HG03103 (cell line): Measurements from ENCODE around the gene NEDD4L.
A peak's percentile ranks its signal among the peaks of the same experiment; 100 is the strongest.
"Not testable (repeated sequence)": the region's sequence is repeated elsewhere in the genome, so short reads cannot be mapped to it uniquely, and the experiment has no call there.

Source experiments
- ATAC-seq: cut with Tn5 transposase; IDR thresholded peaks from one replicate; pipeline ENCODE4 v1.9.1; 2021; ENCODE audit warnings: low read depth; ENCODE audit not compliant: unreplicated experiment

The NEDD4L gene

DNA sequence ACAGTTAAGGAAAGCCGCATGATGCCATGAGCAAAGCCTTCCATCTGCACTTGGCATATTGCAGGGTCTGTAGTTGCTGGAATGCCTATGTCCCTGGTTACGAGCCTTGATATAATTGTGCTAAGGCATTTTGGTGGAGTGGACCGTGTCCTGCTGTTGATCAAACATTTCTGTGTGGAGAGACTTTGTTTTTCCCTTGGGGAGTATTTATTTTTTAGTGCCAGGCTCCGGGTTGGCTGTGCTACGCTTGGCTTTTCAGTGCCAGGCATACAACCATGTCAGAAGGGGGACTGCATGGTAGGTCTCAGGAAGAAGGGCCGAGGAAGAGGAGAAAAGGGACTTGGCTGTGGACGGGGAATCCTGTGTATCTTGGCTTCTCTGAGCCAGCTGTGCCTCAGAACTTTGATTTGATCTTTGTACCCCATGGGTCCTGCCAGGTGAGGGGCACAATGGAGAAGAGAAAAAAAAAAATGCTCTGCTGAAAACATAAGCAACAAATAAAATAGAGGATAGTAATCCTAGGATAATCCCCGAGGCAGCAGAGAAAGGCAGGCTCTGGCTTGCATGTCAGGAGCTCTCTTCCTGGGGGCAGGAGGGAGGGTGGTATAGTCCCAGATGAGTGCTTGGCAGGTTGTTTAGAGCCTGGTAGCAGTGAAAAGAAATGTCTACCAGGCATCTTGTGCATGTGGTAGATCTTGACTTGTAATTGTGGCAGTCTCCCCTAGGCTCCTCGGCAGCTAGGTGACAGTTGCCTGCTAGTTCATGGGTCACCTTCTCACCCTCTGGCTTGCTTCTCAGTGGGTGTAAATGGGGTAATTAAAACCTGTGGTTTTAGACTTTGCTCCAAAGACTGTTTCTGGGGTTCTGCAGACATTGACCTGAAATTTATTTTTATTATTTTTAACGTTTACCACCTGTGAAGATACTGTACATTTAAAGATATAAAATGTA is 233.0 kb downstream of the NEDD4L start:
- no peak for ATAC-seq

DNA sequence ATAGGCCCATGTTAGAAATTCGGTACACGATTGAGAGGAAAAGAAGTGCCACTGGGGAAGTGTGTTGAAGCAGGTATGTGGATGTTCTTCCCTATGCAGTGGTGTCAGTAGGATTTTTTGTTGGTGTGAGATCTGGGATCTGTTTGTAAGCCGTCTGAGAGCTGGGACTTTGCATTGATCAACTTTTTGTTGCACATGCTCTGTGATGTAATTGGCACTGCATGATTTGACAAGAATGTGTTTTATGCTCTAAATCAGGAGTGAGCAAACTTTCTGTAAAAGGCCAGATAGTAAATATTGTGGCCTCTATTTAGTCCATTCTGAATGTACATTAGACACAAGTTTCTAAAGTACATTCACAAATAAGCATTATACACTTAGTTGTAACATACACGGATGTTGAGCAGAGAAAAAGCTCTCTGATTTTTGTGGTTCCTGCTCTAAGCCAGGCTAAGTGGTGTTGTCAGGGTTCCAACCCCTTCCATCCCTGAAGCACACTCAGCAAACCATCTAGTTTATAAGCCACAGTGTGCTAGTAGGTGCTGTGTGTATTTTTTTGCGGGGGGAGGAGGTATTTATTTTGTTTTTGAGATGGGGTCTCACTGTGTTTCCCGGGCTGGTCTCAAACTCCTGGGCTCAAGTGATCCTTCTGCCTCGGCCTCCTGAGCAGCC is 235.6 kb downstream of the NEDD4L start:
- ATAC-seq: no peak

DNA sequence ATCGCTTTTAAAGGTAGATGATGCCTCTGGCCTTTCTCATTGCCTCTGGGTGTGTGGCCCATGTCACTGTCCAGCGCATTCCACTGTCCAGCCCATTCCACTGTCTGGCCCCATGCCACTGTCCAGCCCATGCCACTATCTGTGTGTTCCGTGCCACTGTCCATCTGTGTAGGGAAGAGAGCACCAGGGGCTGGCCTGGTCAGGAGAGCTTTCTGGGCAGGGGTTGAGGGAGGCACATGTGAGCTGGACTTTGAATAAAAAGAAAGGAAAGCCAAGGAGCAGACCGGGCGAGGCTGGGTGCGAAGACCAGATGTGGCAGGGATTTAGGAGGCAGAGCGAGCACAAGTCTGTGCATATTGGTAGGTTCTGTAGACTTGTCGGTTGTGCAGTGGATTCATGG is 236.2 kb downstream of the NEDD4L start:
- ATAC-seq: no peak

DNA sequence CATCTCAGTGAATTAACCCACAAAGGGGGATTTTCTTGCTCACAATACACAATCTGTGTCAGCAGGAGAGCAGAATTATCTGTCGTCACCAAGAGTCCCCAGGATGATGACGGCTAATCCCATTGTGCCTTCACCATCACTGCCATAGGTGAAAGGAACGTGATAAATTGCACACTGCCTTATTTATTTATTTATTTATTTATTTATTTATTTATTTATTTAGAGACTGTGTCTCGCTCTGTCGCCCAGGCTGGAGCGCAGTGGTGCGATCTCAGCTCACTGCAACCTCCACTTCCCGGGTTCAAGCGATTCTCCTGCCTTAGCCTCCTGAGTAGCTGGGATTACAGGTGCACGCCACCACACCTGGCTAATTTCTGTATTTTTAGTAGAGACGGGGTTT is 238.8 kb downstream of the NEDD4L start:
- not testable (repeated sequence) for ATAC-seq

DNA sequence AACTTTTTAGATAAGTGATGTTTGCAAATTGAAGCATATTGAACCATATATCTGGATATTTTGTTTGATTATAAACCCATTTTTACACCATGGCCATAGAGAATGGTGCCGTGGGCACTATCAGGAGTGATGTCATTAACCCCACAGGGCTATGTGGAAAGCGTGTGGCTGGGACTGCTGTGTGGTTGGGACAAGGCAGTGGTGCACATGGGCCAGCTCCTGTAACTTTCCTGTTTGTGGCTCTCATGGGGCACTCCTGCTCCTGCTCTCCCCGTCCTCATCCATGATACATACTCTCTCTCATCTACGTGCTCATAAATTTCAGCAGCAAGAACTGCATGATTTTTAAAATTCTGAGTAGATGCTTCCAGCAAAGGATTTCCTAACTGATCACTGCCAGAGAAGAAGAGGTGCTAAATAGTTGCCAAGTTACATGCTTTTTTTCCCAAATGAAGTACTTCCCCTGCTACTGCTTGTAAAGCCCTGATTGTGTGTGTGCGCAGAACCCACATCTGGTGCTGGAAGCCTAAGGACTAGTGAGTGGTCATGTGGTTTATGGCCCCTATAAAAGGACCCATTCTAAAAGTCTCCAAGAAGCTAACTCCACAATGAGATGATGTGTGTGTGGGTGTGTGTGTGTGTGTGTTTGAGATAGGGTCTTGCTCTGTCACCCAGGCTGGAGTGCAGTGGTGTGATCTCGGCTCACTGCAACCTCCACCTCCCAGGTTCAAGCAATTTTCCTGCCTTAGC is 240.8 kb downstream of the NEDD4L start:
- no peak for ATAC-seq

DNA sequence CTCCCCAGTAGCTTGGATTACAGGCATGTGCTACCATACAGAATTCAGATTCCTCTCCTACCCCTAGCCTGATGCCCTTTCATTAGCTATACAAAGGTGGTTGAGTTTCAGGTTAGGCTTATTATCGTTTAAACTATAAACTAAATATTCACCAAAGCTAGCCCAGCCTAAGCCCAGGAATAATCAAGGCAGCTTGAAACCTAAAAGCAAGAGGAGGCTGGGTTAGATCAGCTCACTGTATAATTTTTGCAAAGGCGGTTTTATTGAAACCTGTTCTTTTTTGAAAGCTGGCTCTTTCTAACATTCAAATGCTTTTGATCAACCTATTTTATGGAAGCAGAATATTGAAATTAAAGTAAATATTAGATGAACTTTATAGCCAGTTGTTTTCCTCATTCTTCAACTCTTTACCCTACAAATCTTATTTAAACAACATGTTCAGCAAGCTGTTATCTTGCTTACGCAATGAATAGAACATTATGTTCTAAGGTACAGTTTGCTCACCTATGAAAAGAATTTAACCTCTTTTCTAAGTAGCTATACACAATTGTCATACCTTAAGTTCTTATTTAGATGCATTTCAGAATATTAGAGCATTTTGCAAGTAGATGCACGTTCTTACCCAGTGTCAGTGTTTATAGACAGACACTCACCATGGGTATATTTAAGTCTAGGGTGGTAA is 241.6 kb downstream of the NEDD4L start:
- no peak for ATAC-seq

DNA sequence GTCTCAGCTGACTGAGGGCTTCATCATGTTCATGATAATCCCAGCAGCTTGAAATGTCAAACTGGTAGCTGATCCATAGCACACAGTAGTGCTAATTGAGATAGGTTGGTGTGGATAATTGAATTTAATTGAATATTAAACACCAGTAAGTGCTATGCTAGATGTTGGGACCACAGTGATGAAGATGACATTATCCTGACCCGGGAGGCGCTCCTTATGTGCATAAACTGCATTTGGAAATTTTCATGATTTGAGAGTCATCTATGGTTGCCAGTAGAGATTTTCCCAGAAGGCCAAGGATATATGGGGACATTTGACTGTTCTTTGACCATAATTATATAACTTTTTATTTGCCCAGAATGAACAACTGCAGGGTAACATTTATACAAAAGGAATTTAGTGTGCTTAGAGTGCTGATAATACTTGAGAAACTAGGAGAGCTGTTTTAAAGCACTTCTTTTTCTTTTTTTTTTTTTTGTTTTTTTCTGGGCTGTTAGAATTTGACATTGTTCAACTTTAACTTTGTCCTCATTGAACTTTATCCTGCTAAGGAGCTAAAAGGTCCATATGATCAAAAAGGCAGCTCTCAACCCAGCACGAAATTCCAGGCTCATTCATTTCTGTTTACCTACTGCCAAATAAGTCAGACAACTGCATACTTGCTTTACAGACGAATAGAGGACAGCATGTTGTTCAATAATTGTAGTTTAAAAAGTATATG is 242.8 kb downstream of the NEDD4L start:
- no peak for ATAC-seq

DNA sequence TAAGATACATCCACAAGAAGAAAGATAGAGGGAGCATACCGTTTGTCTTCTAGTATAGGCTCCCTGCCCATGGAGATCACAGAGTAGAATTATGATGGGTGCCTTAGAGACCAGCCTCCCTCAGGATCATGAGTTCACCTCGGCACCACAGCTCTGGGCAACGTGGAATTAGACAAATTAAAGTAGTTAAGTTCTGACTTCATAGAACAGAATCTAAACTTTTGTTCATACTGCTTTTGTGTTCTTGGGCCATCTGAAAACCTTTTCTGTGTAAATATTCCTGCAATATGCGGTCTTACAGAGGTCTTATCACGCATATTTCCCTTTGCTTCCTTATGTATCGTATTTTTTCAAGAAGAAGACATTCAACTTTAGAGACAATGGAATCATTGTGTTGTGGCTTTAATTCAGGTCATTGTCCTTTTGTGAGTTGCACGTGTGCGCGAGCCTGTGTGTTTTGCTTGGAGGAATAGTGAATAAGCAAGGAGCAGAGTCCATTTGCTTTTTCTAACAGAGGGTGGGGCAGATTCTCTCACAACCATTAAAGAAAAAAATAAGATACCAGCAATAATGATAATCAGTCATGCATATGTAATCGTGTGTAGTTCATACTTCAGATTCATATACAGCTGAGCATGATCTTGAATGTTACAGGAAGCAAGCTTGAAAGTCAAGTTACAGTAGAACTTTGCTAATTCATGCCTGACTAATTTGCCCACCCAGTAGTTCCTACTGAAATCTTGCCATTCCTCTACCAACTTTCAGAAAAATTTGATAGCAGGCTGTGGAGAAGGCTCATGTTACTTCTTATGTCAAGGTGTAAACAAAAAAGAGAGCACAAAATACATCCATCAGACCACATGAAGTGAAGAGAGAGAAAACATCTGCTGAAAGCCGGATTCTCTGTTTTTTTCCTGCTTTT is 243.6 kb downstream of the NEDD4L start:
- no peak for ATAC-seq

DNA sequence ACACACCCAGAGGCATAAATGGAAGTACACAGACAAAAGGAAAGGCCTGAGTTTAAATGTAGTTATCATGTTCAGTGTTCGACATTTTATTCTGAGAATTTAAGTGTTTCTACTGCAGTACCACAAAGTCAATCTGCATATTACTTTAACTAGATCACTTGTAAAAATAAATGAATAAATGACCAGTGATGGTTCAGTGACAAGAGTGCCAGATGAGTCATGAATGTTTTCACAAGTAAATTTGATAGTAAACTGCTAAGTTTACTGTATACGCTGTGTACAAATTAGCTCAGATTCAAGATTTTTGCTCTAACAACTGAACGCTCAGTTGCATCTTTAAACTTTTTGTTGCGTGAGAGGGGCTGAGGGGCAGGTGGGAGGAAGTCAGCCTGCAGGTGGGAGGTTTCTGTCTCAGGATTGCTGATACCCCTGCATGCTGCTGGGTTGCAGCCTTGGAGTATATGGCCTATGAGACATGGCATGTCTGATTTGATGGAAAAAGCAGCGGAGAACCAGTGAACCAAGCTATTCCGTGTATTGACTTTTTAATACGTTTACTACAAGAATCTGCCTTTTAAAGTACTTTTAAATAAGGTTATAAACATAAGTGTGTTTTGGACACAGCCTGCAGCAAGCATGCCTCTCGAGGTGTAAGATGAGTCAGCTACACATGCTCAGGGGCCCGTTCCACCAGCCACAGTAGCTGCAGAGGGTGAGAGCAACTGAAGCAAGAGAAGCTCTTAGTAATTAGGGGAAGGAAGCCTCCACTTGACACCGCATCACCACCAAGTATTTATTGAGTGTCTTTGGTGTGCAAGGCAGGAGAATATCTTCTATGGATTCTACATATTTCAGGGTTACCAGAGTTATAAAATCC is 245.1 kb downstream of the NEDD4L start:
- peak; percentile 81 for ATAC-seq

DNA sequence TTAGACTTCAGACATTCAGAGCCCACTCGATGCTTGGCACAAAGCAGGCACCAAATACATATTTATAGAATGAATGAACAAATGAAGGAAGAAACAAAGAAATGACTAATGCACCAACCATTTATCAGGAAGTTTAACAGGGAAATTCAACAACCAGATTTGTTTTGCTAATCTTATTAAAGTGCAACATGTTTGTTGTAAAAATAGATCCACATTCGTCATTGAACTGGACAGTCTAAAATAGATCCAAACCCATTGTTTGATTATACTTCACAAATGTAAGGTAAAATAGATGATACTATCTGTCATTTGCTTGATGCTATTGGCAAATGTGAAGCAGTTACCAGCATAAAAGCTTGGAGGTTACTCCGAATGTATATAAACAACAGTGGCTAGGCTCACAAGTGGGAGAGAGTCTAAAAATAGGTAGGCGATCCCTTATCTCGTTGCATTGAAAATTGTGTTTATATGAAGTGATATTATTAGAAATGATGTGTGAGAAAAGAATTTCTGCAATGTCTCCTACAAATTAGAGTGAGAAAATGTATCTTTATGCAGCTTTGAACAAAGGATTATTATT is 246.2 kb downstream of the NEDD4L start:
- ATAC-seq: no peak

DNA sequence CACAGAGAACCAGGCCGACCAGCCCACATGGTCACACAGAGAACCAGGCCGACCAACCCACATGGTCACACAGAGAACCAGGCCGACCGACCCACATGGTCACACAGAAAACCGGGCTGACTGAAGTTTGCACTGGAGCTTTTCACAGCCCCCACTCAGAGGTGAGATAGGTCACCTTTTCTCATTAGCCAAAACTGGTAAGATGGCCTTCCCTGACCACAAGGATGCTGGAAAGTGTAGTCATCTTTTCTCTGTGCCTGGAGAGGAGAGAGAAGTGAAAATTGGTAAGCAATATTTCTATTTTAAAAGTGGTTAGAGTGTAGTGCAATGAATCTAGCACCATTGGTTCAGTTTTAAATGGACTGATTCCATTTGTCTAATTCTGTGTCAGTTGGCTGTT is 247.1 kb downstream of the NEDD4L start:
- no peak for ATAC-seq

DNA sequence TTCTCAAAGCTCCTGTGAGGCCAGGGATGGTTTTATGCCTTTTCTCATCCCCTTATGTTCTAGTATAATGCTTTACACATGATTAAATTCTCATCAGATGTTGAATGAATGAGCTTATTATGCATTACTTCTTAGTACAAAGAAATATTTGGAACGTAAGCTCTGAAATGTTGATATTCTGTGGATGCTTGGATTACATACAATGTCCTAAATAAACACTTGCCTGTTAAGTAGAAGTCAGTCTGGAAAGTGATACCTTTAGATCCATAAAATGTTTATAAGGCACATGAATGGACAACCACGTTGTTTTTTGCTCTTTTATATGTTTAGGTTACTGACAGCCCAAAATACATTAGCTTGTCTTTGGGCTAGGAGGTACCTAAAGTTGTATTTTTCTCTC is 248.6 kb downstream of the NEDD4L start:
- ATAC-seq: no peak

DNA sequence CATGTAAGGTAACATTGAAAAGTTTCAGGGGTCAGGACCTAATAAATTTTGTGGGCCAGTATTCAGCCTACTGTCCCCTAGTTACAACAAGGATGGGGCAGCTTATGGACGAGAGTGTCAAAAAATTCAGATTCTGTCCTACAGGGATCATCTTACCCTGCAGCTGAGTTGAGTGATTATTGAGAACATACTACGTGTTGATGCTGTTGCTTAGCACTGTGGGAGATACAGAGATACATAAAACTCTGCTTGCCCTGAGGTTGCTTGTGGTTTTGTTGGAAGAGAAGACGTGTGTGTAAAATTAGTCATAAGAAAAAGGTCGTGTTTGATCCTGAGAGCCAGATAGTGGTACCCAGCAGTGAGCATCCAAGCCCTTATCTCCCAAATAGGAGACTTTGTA is 253.2 kb downstream of the NEDD4L start:
- ATAC-seq: no peak

DNA sequence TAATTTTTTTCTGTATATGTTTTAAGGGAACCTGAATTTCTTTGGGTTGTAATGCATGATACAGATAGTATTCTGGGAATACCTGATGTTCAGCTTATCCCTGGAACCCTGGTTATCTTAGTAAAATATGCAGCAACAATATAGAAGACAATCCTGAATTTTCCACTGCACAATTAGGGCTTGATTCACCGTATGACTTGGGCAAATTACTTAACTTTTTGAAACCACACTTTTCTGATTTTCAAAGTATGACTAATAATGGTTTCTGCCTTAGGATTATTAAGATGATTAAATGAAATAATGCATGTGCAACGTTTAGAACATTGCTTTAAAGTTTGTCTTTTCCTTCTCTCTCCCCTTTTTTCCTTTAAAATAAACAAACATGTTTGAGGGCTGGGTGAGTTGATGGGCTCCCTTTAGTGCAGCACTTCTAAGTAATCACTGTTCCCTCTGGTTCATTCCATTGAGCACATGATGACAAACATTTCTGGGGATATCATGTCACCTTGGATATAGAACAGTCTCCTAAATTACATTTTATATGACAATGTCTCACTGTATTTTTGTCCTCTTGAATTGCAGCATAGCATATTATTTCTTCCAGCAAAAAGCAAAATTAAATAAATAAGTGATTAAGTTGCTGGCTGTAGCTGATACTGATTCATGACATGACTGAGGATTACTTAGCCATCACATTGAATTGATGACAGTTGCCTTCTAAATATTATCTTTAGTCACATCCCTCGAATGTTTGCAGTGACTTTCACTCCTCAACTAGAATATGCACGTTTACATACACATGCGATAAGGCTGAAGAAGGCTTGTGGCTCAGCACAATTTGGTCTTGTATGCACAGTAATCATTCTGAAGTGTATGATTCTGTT is 254.5 kb downstream of the NEDD4L start:
- ATAC-seq: no peak

DNA sequence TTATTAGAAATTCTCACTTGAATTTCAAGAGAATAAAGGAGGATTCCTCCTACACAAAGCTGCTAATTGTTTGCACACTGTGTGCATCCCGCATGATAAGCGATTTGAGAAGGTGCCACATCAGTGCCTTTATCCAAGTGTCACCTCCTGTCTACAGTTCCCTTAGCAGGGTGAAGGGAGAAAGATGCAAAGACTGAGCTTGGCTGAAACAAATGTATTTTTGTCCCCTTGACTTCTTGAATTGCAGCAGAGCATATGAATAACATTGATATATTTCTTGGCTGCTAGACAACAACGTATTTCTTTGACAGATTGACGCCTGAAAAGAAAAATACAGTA is 255.1 kb downstream of the NEDD4L start:
- ATAC-seq: no peak

DNA sequence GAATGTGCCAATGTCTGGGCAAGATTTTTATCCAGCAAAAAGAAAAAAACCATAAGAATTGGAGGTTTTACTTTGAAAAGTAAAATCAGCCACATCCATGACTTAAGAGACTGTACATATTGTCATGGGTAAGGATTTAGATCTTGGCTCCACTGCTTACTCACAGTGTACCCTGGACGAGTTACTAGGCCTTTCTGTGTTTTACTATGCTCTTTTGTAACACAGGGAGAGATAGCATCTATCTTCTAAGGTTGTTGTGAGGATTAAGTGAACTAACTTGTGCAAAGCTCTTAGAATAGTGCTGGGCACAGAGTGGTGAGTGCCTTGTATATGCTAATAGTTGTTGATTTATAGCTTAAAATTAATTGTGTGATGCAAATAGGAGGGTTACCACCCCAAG is 255.9 kb downstream of the NEDD4L start:
- ATAC-seq: no peak

DNA sequence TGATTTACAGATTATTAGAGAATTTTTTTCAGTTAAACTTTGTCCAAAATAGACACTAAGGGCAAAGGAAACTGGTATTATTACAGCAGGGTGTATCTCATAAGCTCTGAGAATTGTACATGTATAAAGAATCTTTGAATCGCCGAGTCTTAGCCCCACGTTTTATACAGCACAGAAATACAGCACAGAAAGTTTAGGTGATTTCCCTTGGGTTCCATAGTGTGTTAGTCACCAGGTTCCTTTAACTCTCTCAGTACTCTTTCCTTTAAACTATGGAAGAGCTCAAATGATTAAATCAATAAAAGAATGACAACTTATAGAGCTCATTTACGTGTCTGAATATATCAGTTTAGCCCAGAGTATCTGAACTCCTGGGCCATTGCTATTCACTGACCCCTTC is 256.8 kb downstream of the NEDD4L start:
- no peak for ATAC-seq
